HG03575 (cell line): ENCODE data around the gene ANKS1A.

ENCODE experiments used
- ATAC-seq: cut with Tn5 transposase; IDR thresholded peaks from one replicate; pipeline ENCODE4 v1.9.1; 2021; ENCODE audit not compliant: unreplicated experiment, insufficient number of reproducible peaks, low FRiP score; ENCODE audit errors: extremely low read depth

Gene ANKS1A

DNA sequence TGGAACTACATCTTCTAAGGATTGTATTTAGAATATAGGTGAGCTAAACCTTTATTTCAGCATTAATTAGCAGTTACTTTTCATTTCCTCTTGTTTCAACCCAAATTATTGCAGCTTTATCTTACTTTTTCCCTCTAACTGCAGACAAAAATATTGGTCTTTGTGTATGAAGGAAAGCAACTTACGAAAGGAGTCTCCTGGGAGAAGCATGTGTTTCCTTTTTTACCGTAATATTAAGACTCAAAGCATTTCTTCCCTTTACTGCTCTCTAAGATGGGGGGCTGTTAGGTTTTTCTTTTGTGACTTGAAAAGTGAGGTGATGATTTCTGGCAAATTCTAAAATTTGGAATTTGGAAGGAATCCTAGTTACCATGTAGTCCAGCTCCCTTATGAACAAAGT is 141.0 kb downstream of the ANKS1A start:
- ATAC-seq, result no peak

DNA sequence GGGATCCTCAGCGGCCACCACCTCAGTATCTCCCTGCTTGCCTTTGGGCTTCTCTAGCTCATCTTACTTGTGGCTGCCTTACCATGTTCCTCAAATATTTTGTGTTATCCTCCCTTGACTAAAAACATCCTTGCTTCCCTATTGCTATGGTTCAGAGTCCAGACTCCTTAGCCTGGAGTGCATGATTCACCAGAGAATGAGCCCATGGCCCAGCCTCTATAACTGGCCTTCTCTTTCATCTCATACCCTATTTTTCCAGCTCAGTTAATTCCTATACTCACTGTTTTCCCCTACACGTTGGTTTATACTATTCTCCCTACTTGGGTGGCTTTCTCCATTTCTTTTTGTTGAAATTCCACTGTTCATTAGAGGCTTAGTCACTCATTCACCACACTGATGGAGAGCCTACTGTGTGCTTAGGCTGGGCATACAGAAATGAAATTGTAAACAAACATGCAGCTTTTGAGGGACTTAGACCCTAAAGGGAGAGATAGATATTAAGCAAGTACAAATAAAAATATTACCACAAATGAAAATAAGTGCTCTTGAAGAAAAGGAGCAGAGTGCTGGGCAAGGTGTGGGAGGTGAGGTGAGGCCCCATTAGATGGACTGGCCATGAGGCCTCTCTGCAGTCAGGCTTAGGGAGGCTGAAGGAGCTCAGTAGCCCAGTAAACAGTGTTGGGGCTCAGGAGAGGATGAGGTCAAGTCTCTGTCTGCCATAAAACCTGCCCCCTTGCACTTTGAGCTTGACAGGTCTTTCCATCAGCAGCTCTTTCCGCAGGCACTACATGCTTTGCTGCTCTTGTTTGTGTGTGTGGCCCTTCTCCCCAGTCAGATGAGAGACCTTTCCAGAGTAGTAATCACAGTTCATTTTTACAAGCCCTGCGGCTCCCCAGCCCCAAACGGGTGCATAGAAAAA is 142.8 kb downstream of the ANKS1A start:
- no peak for ATAC-seq

DNA sequence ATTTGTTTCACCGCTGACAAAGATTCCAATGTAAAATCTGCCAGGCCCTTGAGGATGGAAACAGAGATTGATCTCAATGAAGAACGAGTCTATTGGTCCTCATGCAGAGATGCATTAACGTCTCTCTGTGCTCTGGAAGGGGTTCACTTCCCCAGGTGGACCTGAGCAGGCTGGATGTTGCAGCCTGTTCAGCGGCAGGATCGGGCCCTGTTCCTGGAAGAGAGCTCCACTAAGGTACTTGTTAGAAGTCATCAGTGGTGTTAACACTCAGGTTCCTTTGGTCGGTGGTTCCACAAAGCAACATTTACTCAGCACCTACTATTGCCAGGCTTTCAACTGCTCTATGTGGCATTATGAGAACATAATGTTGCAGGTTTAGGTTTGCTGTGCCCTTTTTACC is 144.6 kb downstream of the ANKS1A start:
- no peak for ATAC-seq

DNA sequence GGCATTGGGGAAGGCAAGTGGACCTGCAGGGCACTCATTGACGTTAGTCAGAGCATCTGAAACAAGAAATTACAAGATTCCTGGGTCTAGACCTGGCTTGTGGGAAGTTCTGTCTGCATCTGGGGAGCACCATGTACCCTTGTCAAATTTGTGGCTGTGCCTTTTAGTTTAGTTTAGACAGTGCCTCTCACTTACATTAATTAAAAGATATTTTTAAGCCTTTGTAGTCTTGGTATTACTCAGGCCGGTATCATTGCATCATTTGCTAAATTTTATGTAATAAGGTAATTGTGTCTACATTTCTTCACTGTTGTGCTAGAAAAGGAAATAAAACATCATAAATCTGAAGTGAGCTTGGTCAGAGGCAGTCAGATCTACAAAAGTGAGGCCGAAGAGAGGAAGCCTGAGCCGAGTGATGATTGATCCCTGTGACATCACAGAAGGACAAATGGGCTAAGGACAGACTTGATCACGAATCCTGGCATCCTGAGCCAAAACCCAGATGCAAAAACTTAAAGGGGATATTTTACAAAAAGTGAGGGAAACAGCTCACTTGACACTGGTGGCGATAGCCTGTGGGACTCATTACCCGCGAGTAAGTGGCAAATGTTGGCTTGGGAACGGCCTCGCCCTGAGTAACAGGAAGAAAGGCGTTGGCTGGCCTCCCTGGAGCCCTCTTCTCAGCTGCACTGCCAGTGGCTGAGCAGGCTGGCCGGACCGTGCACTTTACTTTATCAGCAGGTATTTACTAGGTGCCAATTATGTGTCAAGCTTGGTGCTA is 145.5 kb downstream of the ANKS1A start:
- no peak for ATAC-seq

DNA sequence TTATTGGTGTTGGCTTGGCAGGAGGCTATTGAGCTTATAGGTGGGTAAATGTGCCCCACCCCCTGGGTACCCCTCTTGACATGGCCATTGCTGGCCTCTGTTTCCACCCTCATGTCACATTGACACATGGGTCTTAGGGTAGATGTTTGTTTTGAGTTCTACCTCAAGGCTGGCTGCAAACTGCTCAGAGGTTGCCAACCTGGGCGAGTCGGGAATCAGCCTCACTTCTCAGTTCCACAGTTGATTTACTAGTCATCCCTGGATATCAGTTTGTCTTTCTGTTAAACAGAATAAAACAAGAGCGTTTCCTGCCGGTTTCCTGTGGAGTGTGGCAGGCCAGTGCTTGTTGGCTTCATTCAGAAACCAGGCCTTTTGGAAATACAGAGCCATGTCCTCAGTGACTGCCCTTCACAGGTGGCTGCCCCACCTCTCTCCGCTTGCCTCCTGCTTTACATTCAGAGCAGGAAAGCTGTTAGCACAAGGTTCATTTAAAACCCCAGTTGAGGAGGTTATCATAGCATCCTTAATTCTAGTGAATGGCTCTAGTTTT is 146.5 kb downstream of the ANKS1A start:
- no peak for ATAC-seq

DNA sequence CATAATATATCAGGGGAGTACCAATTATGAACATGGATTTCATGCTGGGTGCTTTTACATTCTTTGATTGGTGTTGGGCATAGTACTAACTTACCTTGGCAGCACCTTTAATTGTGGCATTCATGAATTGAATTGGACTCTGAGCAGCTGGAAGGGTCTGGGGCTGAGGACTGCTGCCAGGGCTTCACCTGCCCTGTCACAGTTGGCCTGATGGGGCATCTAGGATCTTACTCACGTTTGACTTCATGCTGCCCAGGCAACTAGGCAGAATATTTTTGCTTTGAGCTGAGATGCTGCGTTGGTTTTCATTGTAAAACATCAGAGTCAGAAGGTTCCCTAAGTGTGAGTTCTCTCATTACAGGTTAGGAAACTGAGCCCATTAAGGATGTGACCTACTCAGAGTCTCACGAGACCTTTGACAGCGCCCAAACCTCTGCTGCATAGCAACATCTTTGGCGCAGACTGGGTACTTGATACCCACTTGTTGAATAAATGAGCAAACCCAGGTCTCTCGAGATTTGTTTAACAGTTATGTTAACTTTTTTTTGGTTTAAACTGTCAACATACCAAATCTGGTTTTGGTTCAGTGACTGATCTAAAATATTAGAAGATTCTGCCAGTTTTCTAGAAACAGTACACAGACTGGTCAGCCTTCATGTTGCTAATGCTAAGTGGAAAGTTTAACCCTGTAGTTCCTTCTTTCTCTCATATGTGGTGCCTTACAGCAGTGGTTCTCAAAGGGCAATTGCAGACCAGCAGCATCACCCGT is 147.2 kb downstream of the ANKS1A start:
- ATAC-seq, result no peak

DNA sequence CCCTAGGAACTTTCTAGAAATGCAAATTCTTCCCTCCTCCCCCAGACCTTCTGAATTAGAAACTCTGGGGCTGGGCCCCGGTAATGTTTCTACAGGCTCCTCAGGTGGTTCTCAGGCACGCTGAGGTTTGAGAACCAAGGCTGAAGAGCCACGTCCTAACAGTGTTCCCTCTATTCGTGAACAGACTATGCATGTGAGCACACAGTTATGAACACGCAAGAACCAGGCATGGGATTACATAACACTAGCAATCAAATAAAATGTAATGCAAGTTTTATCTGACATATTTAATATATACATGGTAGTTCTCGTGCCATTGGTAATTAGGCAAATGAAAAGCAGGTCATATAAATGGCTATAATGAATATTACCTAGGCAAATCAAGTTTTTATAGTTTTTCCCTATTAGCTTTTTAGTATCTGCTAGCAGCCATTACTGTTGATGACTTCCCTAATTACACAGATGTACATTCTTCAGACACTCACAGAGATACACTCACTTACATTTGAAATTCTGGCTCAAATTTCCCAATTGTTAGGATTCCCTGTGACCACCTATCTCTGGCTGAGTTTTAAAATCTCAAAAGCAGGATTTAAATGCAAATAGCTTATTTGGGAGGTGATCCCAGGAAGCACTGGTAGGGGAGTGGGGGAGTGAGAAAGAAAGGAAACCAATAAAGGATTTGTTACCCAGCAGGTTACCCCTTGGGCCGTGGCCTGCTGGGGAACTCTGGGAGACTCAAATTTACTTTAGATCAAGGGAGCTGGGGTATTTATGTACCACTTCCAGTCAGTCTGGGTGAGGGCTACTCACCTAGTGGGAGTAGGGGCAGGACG is 148.0 kb downstream of the ANKS1A start:
- ATAC-seq, result no peak

DNA sequence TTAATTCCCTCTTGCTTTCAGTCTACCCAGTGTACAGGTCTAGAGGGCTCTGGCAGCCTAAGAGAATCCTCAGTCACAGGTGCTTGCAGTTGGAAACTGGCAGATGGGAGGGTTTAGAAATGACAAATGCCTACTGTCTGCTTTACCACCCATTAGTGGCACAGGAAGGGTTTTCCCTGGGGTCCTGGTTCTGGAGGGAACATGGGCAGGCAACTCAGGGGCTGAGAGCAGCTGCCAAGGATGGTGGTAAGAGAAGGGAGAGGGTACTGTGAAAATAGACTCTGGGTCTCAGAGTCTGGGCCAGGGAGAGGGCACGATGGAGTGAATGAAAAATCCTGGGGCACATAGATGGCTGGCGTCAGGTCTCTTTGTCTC is 148.6 kb downstream of the ANKS1A start:
- no peak for ATAC-seq

DNA sequence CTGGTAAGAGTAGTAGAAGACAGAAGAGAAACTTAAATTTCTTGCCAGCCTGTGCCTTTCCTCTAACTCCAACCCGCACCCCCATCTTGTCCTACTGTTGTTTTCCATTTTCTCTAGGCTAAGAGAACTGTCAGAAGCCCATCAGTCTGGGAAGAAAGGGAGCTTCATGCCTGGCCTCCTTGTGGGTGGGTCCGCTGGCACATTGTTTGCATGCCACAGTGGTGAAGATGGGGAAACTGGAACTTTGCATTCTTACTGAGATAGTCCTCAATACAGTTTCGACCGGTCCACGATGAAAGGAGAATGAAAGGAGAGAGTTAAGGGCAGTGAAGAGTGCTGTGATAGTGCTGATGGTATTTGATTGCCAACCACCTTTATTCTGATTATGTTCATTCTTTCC is 149.0 kb downstream of the ANKS1A start:
- no peak for ATAC-seq

DNA sequence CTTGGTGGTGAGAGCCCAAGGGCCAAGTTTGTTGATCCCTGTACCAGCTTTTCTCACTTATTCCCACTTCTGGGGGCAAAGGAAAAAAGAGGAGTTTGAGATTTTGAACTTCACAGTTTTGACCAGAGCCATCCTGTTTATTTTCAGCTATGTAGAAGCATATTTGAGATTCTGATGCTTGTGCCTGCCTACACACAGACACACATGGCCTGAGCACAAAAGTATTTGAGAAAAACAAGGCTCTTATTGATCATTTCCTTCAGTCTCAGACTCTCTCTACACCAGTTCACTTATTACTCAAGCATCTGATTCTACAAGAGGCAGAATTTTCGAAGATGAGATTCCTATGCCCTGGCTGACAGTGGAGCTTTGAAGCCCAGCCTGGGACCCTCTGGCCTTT is 151.3 kb downstream of the ANKS1A start:
- no peak for ATAC-seq

DNA sequence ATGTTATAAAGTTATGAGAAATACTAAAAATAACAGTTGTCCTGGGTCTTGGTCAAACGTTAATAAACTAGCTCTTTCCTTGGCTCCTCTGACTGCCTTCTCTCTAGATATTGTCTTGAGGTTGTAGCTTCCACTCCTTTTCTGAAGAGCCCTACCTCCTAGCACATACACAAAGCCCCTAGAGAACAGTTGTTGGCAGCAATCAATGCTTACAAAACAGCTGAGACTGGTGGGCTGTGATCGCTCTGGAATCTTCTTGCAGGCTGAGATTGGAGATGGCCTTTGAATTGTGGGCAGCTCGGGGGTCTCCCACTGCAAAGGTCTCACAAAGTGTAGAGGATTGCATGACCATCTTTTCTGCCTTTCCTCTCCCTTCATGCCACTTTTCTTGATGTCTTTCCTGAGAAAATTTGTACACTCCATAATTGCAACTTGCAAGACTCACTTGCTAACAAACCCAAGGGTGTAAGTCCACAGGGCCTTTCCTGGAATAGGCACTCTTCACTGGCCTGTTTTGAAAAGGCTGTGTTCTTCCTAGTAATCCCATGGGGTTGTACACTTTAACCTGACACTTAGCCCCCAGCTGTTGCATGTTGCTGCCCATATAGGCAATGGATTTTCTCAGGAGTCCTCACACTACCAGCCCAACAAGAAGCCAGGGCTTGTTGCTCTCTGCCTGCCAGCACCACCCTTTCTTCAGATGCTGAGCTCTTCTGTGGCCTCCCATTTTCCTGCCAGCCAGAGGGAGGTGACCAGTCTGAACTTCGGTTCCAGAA is 152.2 kb downstream of the ANKS1A start:
- ATAC-seq, result no peak

DNA sequence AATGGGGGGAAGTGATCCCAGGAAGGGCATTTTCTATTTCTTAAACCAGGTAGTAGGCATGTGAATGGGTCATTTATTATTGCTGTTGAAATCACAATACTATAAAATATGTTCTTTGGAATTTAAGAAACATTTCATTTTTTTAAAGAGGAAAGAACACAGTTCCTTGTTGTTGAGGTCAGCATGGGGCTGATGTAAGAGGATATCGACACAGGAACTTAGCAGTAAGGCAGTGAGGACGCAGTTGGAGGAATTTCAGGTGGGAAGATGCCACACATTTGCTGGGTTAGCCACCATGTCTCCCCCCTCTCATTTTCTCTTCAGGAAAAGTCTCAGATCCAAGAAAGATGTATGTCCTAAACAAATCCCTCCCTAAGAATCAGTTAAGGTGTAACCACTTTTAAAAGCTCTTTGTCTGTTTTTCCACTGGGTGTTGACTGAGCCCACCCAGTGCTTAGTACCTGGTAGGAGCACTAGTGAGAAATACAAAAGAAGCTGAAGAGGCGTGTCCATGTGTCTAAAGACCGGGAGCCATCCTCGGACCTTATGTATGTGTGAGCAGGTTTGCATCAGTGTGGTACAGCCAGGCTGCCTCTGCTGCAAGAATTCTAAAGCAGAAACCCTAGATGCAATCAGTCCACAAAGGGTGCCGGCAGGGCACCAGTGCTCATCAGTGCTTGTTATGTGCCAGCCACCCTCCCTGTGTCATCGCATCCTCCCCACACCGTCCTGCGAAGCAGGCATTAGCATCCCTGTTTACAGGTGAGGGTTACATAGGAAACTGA is 153.2 kb downstream of the ANKS1A start:
- no peak for ATAC-seq

DNA sequence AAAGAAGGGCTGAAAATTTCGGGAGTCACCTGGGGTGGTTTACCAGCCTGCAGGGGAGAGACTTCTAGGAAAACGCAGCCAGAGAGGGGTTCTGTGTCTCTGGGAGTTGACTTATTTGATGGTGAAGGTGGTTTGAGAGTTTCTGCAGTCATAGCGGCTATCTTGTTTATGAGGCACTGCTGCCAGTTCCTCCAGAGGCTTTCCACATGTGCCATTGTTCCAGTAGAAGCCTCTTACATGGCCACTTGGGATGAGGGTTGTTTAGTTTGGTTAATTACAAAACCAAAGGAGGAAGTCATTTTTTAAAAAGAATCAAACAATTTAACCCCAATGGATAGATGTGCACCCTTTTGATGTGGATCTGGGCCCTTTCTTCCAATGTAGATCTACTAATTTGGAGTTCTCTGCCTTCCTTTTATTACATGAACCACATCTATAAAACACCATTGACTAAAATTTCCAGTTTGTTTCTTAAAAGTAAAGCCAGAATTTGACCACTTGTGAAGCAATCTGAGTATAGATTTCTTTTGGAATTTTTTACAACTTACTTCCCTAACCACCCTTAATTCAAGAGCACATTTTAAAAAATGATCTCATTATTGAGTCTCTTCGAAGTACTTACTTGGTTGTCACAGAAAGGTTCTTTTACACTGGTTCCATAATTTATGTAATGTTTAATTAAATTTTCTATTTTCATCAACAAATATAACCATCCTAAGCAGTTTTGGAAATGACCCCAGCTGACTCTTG is 154.5 kb downstream of the ANKS1A start:
- no peak for ATAC-seq

DNA sequence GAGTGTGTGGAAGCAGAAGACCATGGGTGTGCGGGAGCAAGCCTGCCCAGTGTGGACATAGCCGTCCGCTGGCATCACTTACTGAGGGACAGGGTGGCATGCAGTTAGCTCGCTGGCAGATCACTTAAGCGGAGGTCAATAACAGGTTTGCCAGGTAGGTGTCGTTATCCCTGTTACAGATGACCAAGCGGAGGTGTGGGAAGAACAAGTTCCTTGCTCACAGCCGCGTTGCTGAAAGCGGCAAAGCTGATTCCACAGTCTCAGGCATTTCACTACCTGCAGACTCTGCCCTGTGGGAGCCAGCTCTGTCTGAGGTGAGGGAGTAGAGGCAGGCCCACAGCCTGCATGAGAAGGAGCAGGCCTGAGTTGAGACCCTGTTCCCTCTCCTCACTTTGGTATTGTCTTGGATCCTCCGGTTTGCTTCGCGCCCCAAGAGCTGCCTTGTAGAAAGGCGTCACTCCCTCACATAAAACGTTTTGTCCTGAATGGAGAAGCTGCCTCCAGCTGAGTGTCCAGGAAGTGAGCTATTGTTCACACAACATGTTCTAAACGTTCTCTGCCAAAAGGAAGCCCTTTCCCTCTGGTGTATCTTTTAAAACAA is 155.2 kb downstream of the ANKS1A start:
- ATAC-seq, result no peak

DNA sequence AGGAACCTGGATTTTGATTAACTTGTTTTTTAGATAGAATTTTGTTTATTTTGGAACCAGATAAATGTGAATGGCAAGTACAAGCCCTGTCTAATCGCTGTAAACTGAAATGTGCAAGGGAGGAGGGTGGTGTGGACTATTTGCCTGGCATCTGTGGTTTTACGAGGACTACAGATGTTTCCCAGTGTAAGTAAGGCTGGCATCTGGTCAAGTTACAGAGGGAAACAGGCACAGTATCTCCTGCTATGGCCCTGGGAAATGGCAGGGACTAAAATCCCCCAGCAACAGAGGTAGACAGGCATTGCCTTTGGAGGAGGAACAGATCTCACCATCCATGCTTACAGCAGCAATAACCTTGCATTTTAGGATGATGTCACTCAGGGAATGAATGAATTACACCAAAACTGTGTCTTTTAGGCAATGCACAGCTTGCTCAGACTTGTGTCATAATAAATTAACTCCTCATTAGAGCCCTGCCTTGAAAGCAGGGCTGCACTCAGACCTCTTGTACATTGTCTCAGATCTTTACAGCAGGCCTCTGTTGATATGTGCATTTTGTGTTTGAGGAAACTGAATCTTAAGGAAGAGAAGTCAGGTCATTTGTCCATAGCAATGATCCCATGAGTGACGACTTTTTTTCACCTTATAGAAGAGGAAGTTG is 155.8 kb downstream of the ANKS1A start:
- no peak for ATAC-seq

DNA sequence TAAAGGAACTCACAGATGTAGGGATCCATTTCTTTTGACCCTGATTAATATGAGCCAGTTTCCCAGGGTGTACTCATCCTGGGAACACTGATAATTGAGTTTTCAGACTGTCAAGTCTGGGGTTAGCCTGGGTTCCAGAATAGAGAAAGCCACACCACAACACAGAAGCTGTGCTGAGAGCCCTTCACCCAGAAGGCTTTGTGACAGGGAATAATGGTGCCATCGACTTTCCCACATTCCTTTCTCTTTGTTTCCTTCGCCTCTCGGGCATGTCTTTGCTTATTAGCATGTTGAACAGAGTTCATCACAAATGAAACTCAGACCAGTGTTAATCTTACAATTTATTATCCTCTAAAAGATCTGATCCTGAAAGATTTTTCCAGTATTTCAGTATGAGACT is 157.0 kb downstream of the ANKS1A start:
- no peak for ATAC-seq
